Stomach (tissue), 9 donors: Measurements from ENCODE around the gene RAB20. TPM values are rescaled to one million over a fixed set of nuclear protein-coding genes. Genes with fewer than 3 reads are reported as not detected.
A peak's percentile ranks its signal among the peaks of the same experiment; 100 is the strongest.

Experiments
- DNase-seq, 2 donors: peaks; one replicate each; pipeline versions ENCODE4 v3.0.0 to v3.0.0-alpha.2; 2013 to 2019
- H3K27ac ChIP-seq, 5 donors: fragments of 200-600 bp in 4 of 5; sonication (generic) in 4 of 5; one replicate each; pipeline ENCODE4 v1.5.1; 2013 to 2019; ENCODE audit warnings: mild to moderate bottlenecking in 1 of 5, moderate library complexity in 1 of 5
- H3K27me3 ChIP-seq, 3 donors: fragments of 200-600 bp; sonication (generic); one replicate each; pipeline ENCODE4 v1.5.1; 2017 to 2019; ENCODE audit warnings: mixed run types in 1 of 3
- H3K36me3 ChIP-seq, 4 donors: fragments of 200-600 bp; sonication (generic); 1 replicate in 3 of 4; 2 replicates in 1 of 4; pipeline ENCODE4 v1.5.1; 2016 to 2019
- H3K4me1 ChIP-seq, 4 donors: fragments of 200-600 bp; sonication (generic); one replicate each; pipeline ENCODE4 v1.5.1; 2016 to 2019
- H3K4me3 ChIP-seq, 4 donors: fragments of 200-600 bp; sonication (generic) in 3 of 4; one replicate each; pipeline ENCODE4 v1.5.1; 2016 to 2019; ENCODE audit warnings: mild to moderate bottlenecking in 1 of 4
- H3K9me3 ChIP-seq, 4 donors: fragments of 200-600 bp; sonication (generic); one replicate each; pipeline ENCODE4 v1.5.1; 2016 to 2019
- EP300 ChIP-seq: sonication (generic); formaldehyde crosslinking; IDR thresholded peaks from one replicate; pipeline ENCODE4 v1.6.1; 2017; ENCODE audit warnings: antibody characterized with exemption
- POLR2A ChIP-seq, 4 donors: fragments of 450-650 bp; IDR thresholded peaks; one replicate each; pipeline ENCODE4 v1.6.1; 2016; ENCODE audit warnings: antibody characterized with exemption in 4 of 4, control low read depth in 2 of 4, mild to moderate bottlenecking in 1 of 4, moderate library complexity in 1 of 4
- POLR2AphosphoS5 ChIP-seq, 3 donors: sonication (generic); formaldehyde crosslinking; IDR thresholded peaks; one replicate each; pipeline ENCODE4 v1.6.1; 2016; ENCODE audit warnings: antibody characterized with exemption in 3 of 3
- WGBS, 5 donors: extraction: QIAGEN DNeasy Blood & Tissue Kit in 3 of 5; methylation state at CpG; one replicate each; pipeline versions ENCODE4 v1.1.5 to v1.1.7; 2013 to 2018; 5-methylcytosine and 5-hydroxymethylcytosine counted together
- intact Hi-C: fragments of 100-400 bp; cut with DNase I; formaldehyde crosslinking; loops from one replicate; pipeline ENCODE4 v1.15.1; 2023; ENCODE audit warnings: low total_unique reads
- polyA plus RNA-seq, 3 donors: library from polyadenylated mRNA; stranded (reverse); fragments of 200-250 nt; gene quantifications; one replicate each; pipeline ENCODE4 v1.2.3, GENCODE V29; 2013
- total RNA-seq, 5 donors: library from RNA; depleted of rRNA; stranded (reverse); fragments of >200 nt; gene quantifications; one replicate each; pipeline versions ENCODE4 v1.1.0 to v1.2.3, GENCODE V29; 2014 to 2016
- TF ChIP-seq, protein P1 (sequence below), 7 experiments: fragments of 450-650 bp in 4 of 7; fragments of 200-600 bp in 3 of 7; sonication (generic) in 3 of 7; IDR thresholded peaks; one replicate each; pipeline ENCODE4 v1.5.1; 2016 to 2019; ENCODE audit warnings: antibody characterized with exemption in 7 of 7, control low read depth in 2 of 7, mild to moderate bottlenecking in 1 of 7
- donor health status: healthy with polysubstance abuse.
- donor health status: Bipolar disorder and iron deficiency.
- donor health status: healthy.

Gene RAB20
- total and polyA plus RNA-seq, 8 donors = 11.7 to 44.6 (median 29.5) TPM

DNA sequence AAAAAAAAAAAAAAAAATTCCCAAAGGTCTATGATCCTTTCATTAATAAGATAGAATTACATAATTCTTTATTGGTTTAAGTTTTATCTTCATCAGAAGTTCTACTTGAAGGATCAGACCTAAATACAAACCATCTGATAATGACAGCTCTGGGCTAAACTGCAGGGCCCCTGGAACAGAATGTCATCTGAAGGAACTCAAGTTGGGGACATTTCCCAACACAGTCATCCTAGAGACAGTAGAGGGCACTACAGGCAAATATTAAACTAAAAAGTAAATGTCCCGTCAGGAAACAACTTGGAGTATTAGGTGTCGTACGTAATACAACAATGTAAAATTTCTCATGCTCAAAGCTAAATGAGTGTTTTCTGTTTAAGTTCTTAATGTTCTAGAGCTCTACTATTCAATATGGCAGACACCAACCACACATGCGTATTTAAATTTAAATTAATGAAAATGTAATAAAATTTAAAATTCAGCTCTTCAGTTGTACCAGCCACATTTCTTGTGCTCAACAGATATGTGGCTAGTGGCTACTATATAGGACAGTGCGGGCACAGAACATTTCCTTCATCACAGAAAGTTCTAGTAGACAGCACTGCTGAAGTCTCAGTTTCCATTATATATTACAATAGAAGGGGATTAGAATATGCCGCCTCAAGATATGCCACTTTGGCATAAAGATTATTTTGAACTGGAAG is 32.1 kb upstream of the RAB20 start:
- no peak overlapping the region for H3K27ac ChIP-seq
- TF ChIP-seq POLR2AphosphoS5 (IDR thresholded peaks at IDR 0.05) (peak in 1 of 3 donors; percentile 27), POLR2A (IDR thresholded peaks at IDR 0.05) (no peak), EP300 (no peak)
- TF ChIP-seq, protein P1, sequence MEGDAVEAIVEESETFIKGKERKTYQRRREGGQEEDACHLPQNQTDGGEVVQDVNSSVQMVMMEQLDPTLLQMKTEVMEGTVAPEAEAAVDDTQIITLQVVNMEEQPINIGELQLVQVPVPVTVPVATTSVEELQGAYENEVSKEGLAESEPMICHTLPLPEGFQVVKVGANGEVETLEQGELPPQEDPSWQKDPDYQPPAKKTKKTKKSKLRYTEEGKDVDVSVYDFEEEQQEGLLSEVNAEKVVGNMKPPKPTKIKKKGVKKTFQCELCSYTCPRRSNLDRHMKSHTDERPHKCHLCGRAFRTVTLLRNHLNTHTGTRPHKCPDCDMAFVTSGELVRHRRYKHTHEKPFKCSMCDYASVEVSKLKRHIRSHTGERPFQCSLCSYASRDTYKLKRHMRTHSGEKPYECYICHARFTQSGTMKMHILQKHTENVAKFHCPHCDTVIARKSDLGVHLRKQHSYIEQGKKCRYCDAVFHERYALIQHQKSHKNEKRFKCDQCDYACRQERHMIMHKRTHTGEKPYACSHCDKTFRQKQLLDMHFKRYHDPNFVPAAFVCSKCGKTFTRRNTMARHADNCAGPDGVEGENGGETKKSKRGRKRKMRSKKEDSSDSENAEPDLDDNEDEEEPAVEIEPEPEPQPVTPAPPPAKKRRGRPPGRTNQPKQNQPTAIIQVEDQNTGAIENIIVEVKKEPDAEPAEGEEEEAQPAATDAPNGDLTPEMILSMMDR (IDR thresholded peaks at IDR 0.05) = peak in 4 of 7 experiments; percentile 46 to 66 (median 55)
- no peaks in the 10 kb centered on the region for H3K27me3 ChIP-seq
- DNase-seq = peak in 1 of 2 donors; percentile 82
- no peaks in the 10 kb centered on the region for H3K9me3 ChIP-seq
- no peaks in the 10 kb centered on the region for H3K36me3 ChIP-seq
- peaks cover 0 to 13% (median 8%) of the 10 kb centered on the region in 4 donors for H3K4me1 ChIP-seq
- no peak overlapping the region for H3K4me3 ChIP-seq
- intact Hi-C loops = loop anchor here (10.0 kb wide), 1 partner anchor 221 kb away; no protein-coding TSS in a partner anchor
- WGBS, 5 donors = 39 to 47% (median 45%) methylated on average over 6 of the region's 6 CpGs

DNA sequence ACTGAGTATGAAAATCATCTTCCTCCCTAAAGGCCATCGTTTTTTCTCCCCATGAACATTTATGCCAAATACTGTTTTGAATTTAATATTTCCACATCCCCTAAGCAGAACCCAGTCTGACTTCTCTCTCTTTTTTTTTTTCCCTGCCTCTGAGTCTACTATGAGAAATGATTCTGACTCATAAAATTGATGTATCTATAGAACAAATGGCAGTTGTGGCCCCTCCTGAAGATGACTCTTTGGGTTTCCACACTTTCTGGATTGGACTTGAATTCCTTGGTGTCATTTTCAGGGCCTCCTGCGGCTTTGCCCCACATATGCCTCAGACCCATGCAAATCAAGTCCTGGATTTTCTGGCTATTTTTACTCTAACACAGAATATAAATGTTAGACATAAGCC is 31.1 kb upstream of the RAB20 start:
- H3K27me3 ChIP-seq = no peaks in the 10 kb centered on the region
- no peaks in the 10 kb centered on the region for H3K9me3 ChIP-seq
- DNase-seq = no peak
- intact Hi-C loops = loop anchor here (10.0 kb wide), 1 partner anchor 222 kb away; no protein-coding TSS in a partner anchor
- no peak for TF ChIP-seq EP300
- no peak for TF ChIP-seq POLR2AphosphoS5 (IDR thresholded peaks at IDR 0.05)
- no peak for TF ChIP-seq POLR2A (IDR thresholded peaks at IDR 0.05)
- TF ChIP-seq, protein P1 (IDR thresholded peaks at IDR 0.05) = no peak
- H3K27ac ChIP-seq = no peak overlapping the region
- no peak overlapping the region for H3K4me3 ChIP-seq
- H3K4me1 ChIP-seq = peaks cover 0 to 13% (median 8%) of the 10 kb centered on the region in 4 donors
- WGBS, 5 donors = 76 to 89% (median 78%) methylated on average over 2 of the region's 2 CpGs
- no peaks in the 10 kb centered on the region for H3K36me3 ChIP-seq

DNA sequence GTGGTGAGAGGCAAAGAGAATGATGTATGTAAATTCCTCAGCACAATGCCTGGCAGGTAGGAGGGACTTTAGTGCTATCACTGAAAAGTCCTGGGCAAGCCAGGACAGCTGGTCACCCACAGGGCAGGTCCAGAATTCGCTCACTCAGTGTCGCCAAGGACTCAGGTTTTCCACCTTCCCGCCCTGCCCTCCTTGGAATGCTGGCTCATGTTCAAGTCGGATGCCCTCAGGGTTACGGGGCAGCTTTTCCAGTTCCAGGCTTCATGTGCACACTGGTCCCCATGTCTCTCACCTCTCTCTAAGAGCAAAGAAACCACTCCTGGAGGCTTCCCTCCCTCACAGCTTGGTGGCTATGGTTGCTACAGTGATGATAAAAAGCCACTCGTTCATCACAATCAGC is 29.1 kb upstream of the RAB20 start:
- intact Hi-C loops = loop anchor here (10.0 kb wide), 1 partner anchor 224 kb away; no protein-coding TSS in a partner anchor
- peak; percentile 25 to 81 for DNase-seq
- Histone ChIP-seq H3K4me1 (peaks cover 0 to 13% (median 8%) of the 10 kb centered on the region in 4 donors), H3K9me3 (no peaks in the 10 kb centered on the region), H3K36me3 (no peaks in the 10 kb centered on the region), H3K4me3 (no peak overlapping the region), H3K27me3 (no peaks in the 10 kb centered on the region), H3K27ac (peak overlapping the region; percentile 6 to 50 (median 42))
- TF ChIP-seq POLR2A (IDR thresholded peaks at IDR 0.05) = no peak
- peak in 2 of 3 donors; percentile 48 to 63 for TF ChIP-seq POLR2AphosphoS5 (IDR thresholded peaks at IDR 0.05)
- 23 to 68% (median 39%) methylated on average over 6 of the region's 6 CpGs for WGBS, 5 donors

DNA sequence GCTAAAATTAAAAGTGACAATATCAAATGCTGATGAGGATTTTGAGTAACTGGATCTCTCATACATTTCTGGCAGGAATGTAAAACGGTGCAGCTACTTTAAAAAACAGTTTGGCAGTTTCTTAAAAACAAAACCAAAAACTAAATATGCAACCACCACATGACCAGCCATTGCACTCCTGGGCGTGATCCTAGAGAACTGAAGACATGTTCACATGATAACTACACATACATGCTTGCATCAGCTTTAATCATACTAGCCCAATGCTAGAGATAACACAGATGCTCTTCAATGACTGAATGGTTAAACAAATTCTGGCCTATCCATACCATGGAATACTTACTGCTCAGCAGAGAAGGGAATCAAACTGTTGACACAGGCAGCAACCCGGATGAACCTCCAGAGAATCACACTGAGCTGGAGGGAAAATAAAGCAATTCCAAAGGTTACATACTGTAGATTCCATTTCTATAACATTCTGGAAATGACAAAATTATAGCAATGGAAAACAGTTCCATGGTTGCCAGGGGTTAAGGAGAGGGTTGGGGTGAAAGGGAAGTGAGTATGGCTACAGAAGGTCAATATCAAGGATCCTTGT is 28.4 kb upstream of the RAB20 start:
- H3K9me3 ChIP-seq = no peaks in the 10 kb centered on the region
- DNase-seq = no peak
- no peaks in the 10 kb centered on the region for H3K27me3 ChIP-seq
- H3K27ac ChIP-seq = peak overlapping the region in 4 of 5 donors; percentile 27 to 50 (median 45)
- H3K4me1 ChIP-seq = peaks cover 0 to 13% (median 8%) of the 10 kb centered on the region in 4 donors
- intact Hi-C loops = loop anchor here (10.0 kb wide), 2 partner anchors 125 to 225 kb away; no protein-coding TSS in a partner anchor
- 53 to 70% (median 60%) methylated on average over 3 of the region's 3 CpGs for WGBS, 5 donors
- TF ChIP-seq, protein P1 (IDR thresholded peaks at IDR 0.05) = no peak
- no peak for TF ChIP-seq POLR2A (IDR thresholded peaks at IDR 0.05)
- TF ChIP-seq EP300 = no peak
- TF ChIP-seq POLR2AphosphoS5 (IDR thresholded peaks at IDR 0.05) = no peak
- H3K4me3 ChIP-seq = no peak overlapping the region
- H3K36me3 ChIP-seq = no peaks in the 10 kb centered on the region
